ENCODE data around the gene TEX11.
"Not testable (repeated sequence)": the region's sequence is repeated elsewhere in the genome, so short reads cannot be mapped to it uniquely, and the experiment has no call there.

TEX11 gene

GRCh38 chrX:70587158-70587557 is 321.4 kb downstream of the TEX11 start:
- DNase-seq (ENCODE audit: low spot score) = not testable (repeated sequence)

- no peak for DNase-seq (ENCODE audit: low spot score)
These were observed 331.1 kb downstream of the TEX11 start for GRCh38 chrX:70577442-70577841.

GRCh38 chrX:70569922-70570576 is 338.5 kb downstream of the TEX11 start:
- not testable (repeated sequence) for DNase-seq (ENCODE audit: low spot score)

- no peak for DNase-seq (ENCODE audit: low spot score)
These were observed 353.6 kb downstream of the TEX11 start for GRCh38 chrX:70554948-70555347.

- DNase-seq (ENCODE audit: low spot score) = no peak
These were observed 354.0 kb downstream of the TEX11 start for GRCh38 chrX:70554523-70554922.

GRCh38 chrX:70554081-70554480 is 354.4 kb downstream of the TEX11 start:
- DNase-seq (ENCODE audit: low spot score) = peak; percentile 2

- DNase-seq (ENCODE audit: low spot score) = no peak
These were observed 355.0 kb downstream of the TEX11 start for GRCh38 chrX:70553516-70553915.

GRCh38 chrX:70552130-70552704 is 356.3 kb downstream of the TEX11 start:
- no peak for DNase-seq (ENCODE audit: low spot score)

- DNase-seq (ENCODE audit: low spot score) = no peak
These were observed 359.1 kb downstream of the TEX11 start for GRCh38 chrX:70549429-70549828.

GRCh38 chrX:70535198-70535597 is 373.3 kb downstream of the TEX11 start:
- DNase-seq (ENCODE audit: low spot score) = no peak

- no peak for DNase-seq (ENCODE audit: low spot score)
These were observed 380.7 kb downstream of the TEX11 start for GRCh38 chrX:70527610-70528345.

- no peak for DNase-seq (ENCODE audit: low spot score)
These were observed 381.5 kb downstream of the TEX11 start for GRCh38 chrX:70527053-70527452.

- no peak for DNase-seq (ENCODE audit: low spot score)
These were observed 382.8 kb downstream of the TEX11 start for GRCh38 chrX:70525733-70526132.

- DNase-seq (ENCODE audit: low spot score) = not testable (repeated sequence)
These were observed 392.8 kb downstream of the TEX11 start for GRCh38 chrX:70515692-70516091.

- DNase-seq (ENCODE audit: low spot score) = not testable (repeated sequence)
These were observed 393.2 kb downstream of the TEX11 start for GRCh38 chrX:70515270-70515669.

- no peak for DNase-seq (ENCODE audit: low spot score)
These were observed 399.4 kb downstream of the TEX11 start for GRCh38 chrX:70509078-70509477.

- DNase-seq (ENCODE audit: low spot score) = no peak
These were observed 400.1 kb downstream of the TEX11 start for GRCh38 chrX:70508296-70508911.

GRCh38 chrX:70505451-70505841 is 403.1 kb downstream of the TEX11 start:
- DNase-seq (ENCODE audit: low spot score) = no peak

- no peak for DNase-seq (ENCODE audit: low spot score)
These were observed 403.6 kb downstream of the TEX11 start for GRCh38 chrX:70504772-70505450.

GRCh38 chrX:70500826-70501225 is 407.7 kb downstream of the TEX11 start:
- no peak for DNase-seq (ENCODE audit: low spot score)

- no peak for DNase-seq (ENCODE audit: low spot score)
These were observed 410.4 kb downstream of the TEX11 start for GRCh38 chrX:70498129-70498528.

- DNase-seq (ENCODE audit: low spot score) = no peak
These were observed 411.5 kb downstream of the TEX11 start for GRCh38 chrX:70497026-70497425.
